WTC11 (cell line): ENCODE results near the gene SAFB2. TPM values are rescaled to one million over a fixed set of nuclear protein-coding genes. Genes with fewer than 3 reads are reported as not detected.

Experiments
- ATAC-seq: fragments of 200-7000 bp; cut with Tn5 transposase; 2 replicates; pipeline ENCODE4 v1.10.0; 2021; ENCODE audit warnings: mild to moderate bottlenecking, moderate library complexity
- CTCF ChIA-PET: fragments of 300-600 bp; sonication (Branson Sonifier 250); formaldehyde crosslinking; loops from one replicate; lab custom pipeline; 2021; ENCODE audit warnings: antibody characterized with exemption; lab: Charles Lee
- POLR2A ChIA-PET: fragments of 350-600 bp; sonication (Branson Sonifier 250); formaldehyde crosslinking; loops from one replicate; lab custom pipeline; 2021; ENCODE audit warnings: antibody characterized with exemption; lab: Charles Lee
- DNase-seq: peaks from one replicate; pipeline ENCODE4 v3.0.0; 2021; ENCODE audit warnings: low spot score
- H3K27ac Mint-ChIP-seq: 2 replicates; pipeline ENCODE4 v1.8.0; 2021; ENCODE audit warnings: mixed read lengths
- H3K27me3 Mint-ChIP-seq: 2 replicates; pipeline ENCODE4 v1.8.0; 2021; ENCODE audit warnings: low read depth, mild to moderate bottlenecking, moderate library complexity, mixed read lengths
- H3K36me3 Mint-ChIP-seq: 2 replicates; pipeline ENCODE4 v1.8.0; 2021; ENCODE audit warnings: mixed read lengths
- H3K4me1 Mint-ChIP-seq: 2 replicates; pipeline ENCODE4 v1.8.0; 2022; ENCODE audit warnings: mixed read lengths
- H3K4me3 Mint-ChIP-seq: 2 replicates; pipeline ENCODE4 v1.8.0; 2021; ENCODE audit warnings: mild to moderate bottlenecking, moderate library complexity, mixed read lengths
- H3K9me3 Mint-ChIP-seq: 2 replicates; pipeline ENCODE4 v1.8.0; 2021; ENCODE audit warnings: mixed read lengths
- CREM ChIP-seq: sonication (generic); formaldehyde crosslinking; IDR thresholded peaks from 2 replicates; pipeline ENCODE4 v1.8.1; 2022; ENCODE audit warnings: mild to moderate bottlenecking, missing genetic modification reagents, moderate library complexity
- TP53 ChIP-seq: sonication (generic); formaldehyde crosslinking; IDR thresholded peaks from 2 replicates; pipeline ENCODE4 v1.8.1; 2023; ENCODE audit warnings: mild to moderate bottlenecking, missing genetic modification reagents
- ZNF232 ChIP-seq: sonication (generic); formaldehyde crosslinking; IDR thresholded peaks from 2 replicates; pipeline ENCODE4 v1.8.0; 2022; ENCODE audit warnings: mild to moderate bottlenecking, missing genetic modification reagents
- ZNF416 ChIP-seq: fragments of 250-450 bp; sonication (Bioruptor Pico); IDR thresholded peaks from 2 replicates; pipeline ENCODE4 v1.9.0; 2021; ENCODE audit warnings: mild to moderate bottlenecking, inconsistent platforms
- ZNF423 ChIP-seq: fragments of 250-450 bp; sonication (Bioruptor Pico); IDR thresholded peaks from 2 replicates; pipeline ENCODE4 v2.1.2; 2022; ENCODE audit warnings: mild to moderate bottlenecking, moderate library complexity
- ZNF671 ChIP-seq: fragments of 250-450 bp; sonication (Bioruptor Pico); IDR thresholded peaks from 2 replicates; pipeline ENCODE4 v1.8.0; 2021; ENCODE audit warnings: mild to moderate bottlenecking
- total RNA-seq: library from RNA; stranded (reverse); gene quantifications from 3 replicates; pipeline ENCODE4 v1.2.3, GENCODE V29; 2021
- TF ChIP-seq, protein P1 (sequence below): sonication (generic); formaldehyde crosslinking; IDR thresholded peaks from 2 replicates; pipeline ENCODE4 v1.8.1; 2022; ENCODE audit warnings: low read depth, mild to moderate bottlenecking, moderate library complexity, missing genetic modification reagents, borderline replicate concordance
- TF ChIP-seq, protein P2 (sequence below): sonication (generic); formaldehyde crosslinking; IDR thresholded peaks from 2 replicates; pipeline ENCODE4 v1.8.0; 2023; ENCODE audit warnings: missing genetic modification reagents, mild to moderate bottlenecking, borderline replicate concordance
- TF ChIP-seq, protein P3 (sequence below): sonication (generic); formaldehyde crosslinking; IDR thresholded peaks from 2 replicates; pipeline ENCODE4 v1.8.0; 2023; ENCODE audit warnings: missing genetic modification reagents
- TF ChIP-seq, protein P4 (sequence below): sonication (generic); formaldehyde crosslinking; IDR thresholded peaks from 2 replicates; pipeline ENCODE4 v1.8.0; 2022; ENCODE audit warnings: missing genetic modification reagents
- TF ChIP-seq, protein P5 (sequence below): fragments of 250-450 bp; sonication (Bioruptor Pico); IDR thresholded peaks from 2 replicates; pipeline ENCODE4 v1.8.0; 2021; ENCODE audit warnings: mild to moderate bottlenecking
- TF ChIP-seq, protein P6 (sequence below): fragments of 250-450 bp; sonication (Bioruptor Pico); IDR thresholded peaks from 2 replicates; pipeline ENCODE4 v1.9.0; 2021; ENCODE audit warnings: mild to moderate bottlenecking, borderline replicate concordance

The SAFB2 gene
- total RNA-seq, 1 experiment from 2014 or later = 100 TPM

DNA sequence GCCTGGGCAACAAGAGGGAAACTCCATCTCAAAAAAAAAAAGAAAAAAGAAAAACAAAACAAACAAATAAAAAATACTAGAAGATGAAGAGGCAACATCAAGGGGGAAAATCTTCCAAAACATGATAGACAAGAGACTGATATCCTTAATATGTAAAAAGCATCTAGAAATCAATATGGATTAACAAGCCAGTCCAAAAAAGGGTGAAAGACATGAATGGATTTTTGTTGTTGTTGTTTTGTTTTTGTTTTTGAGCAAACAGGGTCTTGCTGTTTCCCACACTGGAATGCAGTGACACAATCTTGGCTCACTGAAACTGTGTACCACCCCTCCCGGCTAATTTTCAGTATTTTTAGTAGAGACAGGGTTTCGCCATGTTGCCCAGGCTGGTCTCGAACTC lies 50.8 kb downstream of the SAFB2 start:
- Mint-ChIP-seq H3K4me3 (no peak overlapping the region), H3K27me3 (peaks cover 16% of the 10 kb centered on the region; the same call in 1 of the 2 replicates), H3K9me3 (peaks cover 13% of the 10 kb centered on the region; the same call in 1 of the 2 replicates), H3K36me3 (no peaks in the 10 kb centered on the region), H3K4me1 (no peaks in the 10 kb centered on the region), H3K27ac (no peak overlapping the region)
- ATAC-seq = no peak
- CTCF ChIA-PET = interaction anchor here (0.6 to 1.2 kb wide), 2 partner anchors 14 to 49 kb away, joined by 3 read pairs; no protein-coding TSS in a partner anchor
- no peak for DNase-seq
- TF ChIP-seq, protein P1, sequence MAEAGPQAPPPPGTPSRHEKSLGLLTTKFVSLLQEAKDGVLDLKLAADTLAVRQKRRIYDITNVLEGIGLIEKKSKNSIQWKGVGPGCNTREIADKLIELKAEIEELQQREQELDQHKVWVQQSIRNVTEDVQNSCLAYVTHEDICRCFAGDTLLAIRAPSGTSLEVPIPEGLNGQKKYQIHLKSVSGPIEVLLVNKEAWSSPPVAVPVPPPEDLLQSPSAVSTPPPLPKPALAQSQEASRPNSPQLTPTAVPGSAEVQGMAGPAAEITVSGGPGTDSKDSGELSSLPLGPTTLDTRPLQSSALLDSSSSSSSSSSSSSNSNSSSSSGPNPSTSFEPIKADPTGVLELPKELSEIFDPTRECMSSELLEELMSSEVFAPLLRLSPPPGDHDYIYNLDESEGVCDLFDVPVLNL = no peak
- TF ChIP-seq, protein P2, sequence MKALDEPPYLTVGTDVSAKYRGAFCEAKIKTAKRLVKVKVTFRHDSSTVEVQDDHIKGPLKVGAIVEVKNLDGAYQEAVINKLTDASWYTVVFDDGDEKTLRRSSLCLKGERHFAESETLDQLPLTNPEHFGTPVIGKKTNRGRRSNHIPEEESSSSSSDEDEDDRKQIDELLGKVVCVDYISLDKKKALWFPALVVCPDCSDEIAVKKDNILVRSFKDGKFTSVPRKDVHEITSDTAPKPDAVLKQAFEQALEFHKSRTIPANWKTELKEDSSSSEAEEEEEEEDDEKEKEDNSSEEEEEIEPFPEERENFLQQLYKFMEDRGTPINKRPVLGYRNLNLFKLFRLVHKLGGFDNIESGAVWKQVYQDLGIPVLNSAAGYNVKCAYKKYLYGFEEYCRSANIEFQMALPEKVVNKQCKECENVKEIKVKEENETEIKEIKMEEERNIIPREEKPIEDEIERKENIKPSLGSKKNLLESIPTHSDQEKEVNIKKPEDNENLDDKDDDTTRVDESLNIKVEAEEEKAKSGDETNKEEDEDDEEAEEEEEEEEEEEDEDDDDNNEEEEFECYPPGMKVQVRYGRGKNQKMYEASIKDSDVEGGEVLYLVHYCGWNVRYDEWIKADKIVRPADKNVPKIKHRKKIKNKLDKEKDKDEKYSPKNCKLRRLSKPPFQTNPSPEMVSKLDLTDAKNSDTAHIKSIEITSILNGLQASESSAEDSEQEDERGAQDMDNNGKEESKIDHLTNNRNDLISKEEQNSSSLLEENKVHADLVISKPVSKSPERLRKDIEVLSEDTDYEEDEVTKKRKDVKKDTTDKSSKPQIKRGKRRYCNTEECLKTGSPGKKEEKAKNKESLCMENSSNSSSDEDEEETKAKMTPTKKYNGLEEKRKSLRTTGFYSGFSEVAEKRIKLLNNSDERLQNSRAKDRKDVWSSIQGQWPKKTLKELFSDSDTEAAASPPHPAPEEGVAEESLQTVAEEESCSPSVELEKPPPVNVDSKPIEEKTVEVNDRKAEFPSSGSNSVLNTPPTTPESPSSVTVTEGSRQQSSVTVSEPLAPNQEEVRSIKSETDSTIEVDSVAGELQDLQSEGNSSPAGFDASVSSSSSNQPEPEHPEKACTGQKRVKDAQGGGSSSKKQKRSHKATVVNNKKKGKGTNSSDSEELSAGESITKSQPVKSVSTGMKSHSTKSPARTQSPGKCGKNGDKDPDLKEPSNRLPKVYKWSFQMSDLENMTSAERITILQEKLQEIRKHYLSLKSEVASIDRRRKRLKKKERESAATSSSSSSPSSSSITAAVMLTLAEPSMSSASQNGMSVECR (CRISPR knock-in tag) = no peak
- TF ChIP-seq, protein P3, sequence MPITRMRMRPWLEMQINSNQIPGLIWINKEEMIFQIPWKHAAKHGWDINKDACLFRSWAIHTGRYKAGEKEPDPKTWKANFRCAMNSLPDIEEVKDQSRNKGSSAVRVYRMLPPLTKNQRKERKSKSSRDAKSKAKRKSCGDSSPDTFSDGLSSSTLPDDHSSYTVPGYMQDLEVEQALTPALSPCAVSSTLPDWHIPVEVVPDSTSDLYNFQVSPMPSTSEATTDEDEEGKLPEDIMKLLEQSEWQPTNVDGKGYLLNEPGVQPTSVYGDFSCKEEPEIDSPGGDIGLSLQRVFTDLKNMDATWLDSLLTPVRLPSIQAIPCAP = no peak
- TF ChIP-seq, protein P4, sequence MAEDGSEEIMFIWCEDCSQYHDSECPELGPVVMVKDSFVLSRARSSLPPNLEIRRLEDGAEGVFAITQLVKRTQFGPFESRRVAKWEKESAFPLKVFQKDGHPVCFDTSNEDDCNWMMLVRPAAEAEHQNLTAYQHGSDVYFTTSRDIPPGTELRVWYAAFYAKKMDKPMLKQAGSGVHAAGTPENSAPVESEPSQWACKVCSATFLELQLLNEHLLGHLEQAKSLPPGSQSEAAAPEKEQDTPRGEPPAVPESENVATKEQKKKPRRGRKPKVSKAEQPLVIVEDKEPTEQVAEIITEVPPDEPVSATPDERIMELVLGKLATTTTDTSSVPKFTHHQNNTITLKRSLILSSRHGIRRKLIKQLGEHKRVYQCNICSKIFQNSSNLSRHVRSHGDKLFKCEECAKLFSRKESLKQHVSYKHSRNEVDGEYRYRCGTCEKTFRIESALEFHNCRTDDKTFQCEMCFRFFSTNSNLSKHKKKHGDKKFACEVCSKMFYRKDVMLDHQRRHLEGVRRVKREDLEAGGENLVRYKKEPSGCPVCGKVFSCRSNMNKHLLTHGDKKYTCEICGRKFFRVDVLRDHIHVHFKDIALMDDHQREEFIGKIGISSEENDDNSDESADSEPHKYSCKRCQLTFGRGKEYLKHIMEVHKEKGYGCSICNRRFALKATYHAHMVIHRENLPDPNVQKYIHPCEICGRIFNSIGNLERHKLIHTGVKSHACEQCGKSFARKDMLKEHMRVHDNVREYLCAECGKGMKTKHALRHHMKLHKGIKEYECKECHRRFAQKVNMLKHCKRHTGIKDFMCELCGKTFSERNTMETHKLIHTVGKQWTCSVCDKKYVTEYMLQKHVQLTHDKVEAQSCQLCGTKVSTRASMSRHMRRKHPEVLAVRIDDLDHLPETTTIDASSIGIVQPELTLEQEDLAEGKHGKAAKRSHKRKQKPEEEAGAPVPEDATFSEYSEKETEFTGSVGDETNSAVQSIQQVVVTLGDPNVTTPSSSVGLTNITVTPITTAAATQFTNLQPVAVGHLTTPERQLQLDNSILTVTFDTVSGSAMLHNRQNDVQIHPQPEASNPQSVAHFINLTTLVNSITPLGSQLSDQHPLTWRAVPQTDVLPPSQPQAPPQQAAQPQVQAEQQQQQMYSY = no peak
- TF ChIP-seq CREM (CRISPR knock-in tag) = no peak
- TF ChIP-seq TP53 (CRISPR knock-in tag) = no peak
- TF ChIP-seq ZNF423 = no peak
- TF ChIP-seq, protein P5, sequence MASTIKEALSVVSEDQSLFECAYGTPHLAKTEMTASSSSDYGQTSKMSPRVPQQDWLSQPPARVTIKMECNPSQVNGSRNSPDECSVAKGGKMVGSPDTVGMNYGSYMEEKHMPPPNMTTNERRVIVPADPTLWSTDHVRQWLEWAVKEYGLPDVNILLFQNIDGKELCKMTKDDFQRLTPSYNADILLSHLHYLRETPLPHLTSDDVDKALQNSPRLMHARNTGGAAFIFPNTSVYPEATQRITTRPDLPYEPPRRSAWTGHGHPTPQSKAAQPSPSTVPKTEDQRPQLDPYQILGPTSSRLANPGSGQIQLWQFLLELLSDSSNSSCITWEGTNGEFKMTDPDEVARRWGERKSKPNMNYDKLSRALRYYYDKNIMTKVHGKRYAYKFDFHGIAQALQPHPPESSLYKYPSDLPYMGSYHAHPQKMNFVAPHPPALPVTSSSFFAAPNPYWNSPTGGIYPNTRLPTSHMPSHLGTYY = no peak
- TF ChIP-seq ZNF232 (CRISPR knock-in tag) = no peak
- no peak for TF ChIP-seq ZNF416
- TF ChIP-seq ZNF671 (CRISPR knock-in tag) = no peak
- TF ChIP-seq, protein P6, sequence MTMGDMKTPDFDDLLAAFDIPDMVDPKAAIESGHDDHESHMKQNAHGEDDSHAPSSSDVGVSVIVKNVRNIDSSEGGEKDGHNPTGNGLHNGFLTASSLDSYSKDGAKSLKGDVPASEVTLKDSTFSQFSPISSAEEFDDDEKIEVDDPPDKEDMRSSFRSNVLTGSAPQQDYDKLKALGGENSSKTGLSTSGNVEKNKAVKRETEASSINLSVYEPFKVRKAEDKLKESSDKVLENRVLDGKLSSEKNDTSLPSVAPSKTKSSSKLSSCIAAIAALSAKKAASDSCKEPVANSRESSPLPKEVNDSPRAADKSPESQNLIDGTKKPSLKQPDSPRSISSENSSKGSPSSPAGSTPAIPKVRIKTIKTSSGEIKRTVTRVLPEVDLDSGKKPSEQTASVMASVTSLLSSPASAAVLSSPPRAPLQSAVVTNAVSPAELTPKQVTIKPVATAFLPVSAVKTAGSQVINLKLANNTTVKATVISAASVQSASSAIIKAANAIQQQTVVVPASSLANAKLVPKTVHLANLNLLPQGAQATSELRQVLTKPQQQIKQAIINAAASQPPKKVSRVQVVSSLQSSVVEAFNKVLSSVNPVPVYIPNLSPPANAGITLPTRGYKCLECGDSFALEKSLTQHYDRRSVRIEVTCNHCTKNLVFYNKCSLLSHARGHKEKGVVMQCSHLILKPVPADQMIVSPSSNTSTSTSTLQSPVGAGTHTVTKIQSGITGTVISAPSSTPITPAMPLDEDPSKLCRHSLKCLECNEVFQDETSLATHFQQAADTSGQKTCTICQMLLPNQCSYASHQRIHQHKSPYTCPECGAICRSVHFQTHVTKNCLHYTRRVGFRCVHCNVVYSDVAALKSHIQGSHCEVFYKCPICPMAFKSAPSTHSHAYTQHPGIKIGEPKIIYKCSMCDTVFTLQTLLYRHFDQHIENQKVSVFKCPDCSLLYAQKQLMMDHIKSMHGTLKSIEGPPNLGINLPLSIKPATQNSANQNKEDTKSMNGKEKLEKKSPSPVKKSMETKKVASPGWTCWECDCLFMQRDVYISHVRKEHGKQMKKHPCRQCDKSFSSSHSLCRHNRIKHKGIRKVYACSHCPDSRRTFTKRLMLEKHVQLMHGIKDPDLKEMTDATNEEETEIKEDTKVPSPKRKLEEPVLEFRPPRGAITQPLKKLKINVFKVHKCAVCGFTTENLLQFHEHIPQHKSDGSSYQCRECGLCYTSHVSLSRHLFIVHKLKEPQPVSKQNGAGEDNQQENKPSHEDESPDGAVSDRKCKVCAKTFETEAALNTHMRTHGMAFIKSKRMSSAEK (CRISPR knock-in tag) = no peak
- POLR2A ChIA-PET = no interaction called here
